ENCODE data around the gene OOSP3.

DNA sequence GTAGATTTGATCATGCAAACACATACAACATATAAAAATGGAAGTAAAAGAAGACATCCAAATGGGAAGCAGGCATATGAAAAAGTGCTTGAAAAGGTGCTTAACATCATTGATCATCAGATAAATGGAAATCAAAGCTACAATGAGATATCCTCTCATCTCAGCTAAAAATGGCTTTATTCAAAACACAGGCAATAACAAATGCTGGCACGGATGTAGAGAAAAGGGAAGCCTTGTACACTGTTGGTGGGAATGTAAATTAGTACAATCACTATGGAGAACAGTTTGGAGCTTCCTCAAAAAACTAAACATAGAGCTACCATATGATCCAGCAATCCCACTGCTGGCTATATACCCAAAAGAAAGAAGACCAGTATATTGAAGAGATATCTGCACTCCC is 11.7 kb upstream of the OOSP3 start:
- TF ChIP-seq REST (IDR thresholded peaks at IDR 0.05; ENCODE audit: low read depth), result no peak
- no peak for TF ChIP-seq POLR2A (IDR thresholded peaks at IDR 0.05; ENCODE audit: borderline replicate concordance, extremely low read depth, insufficient read depth, insufficient read length)
- no peak for TF ChIP-seq CEBPB (IDR thresholded peaks at IDR 0.05; ENCODE audit: low read depth)
- no peak for TF ChIP-seq CTCF (IDR thresholded peaks at IDR 0.05 in 2 of 3, conservative IDR thresholded peaks at IDR 0.05 in 1 of 3; ENCODE audit: borderline replicate concordance in 1 of 3, insufficient read depth in 1 of 3, low read depth in 2 of 3, low read length in 2 of 3)
- no peak for TF ChIP-seq YY1 (IDR thresholded peaks at IDR 0.05; ENCODE audit: extremely low read depth, insufficient replicate concordance, low read depth, low read length)
- no peak for TF ChIP-seq EZH2 (IDR thresholded peaks at IDR 0.05)
- no peak for TF ChIP-seq EGR1 (IDR thresholded peaks at IDR 0.05; ENCODE audit: low read depth)
- TF ChIP-seq, protein P1, sequence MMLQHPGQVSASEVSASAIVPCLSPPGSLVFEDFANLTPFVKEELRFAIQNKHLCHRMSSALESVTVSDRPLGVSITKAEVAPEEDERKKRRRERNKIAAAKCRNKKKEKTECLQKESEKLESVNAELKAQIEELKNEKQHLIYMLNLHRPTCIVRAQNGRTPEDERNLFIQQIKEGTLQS (IDR thresholded peaks at IDR 0.05), result no peak
- no peak for TF ChIP-seq ZNF274 (IDR thresholded peaks at IDR 0.05; ENCODE audit: low read depth, low read length)
- TF ChIP-seq POLR2AphosphoS5 (IDR thresholded peaks at IDR 0.05; ENCODE audit: low read depth, low read length), result no peak
- no peak for TF ChIP-seq MAX (IDR thresholded peaks at IDR 0.05)
- TF ChIP-seq FOSL1 (IDR thresholded peaks at IDR 0.05; ENCODE audit: low read depth), result no peak
